Stomach (tissue), 4 donors: Measurements from ENCODE around the gene MYOC.

Experiments used
- CTCF ChIP-seq, 7 experiments: fragments of 450-650 bp in 4 of 7; fragments of 200-600 bp in 3 of 7; sonication (generic) in 3 of 7; IDR thresholded peaks; one replicate each; pipeline ENCODE4 v1.5.1; 2016 to 2019; ENCODE audit warnings: antibody characterized with exemption in 7 of 7, control low read depth in 2 of 7, mild to moderate bottlenecking in 1 of 7
- EP300 ChIP-seq: sonication (generic); formaldehyde crosslinking; IDR thresholded peaks from one replicate; pipeline ENCODE4 v1.6.1; 2017; ENCODE audit warnings: antibody characterized with exemption
- POLR2A ChIP-seq, 4 donors: fragments of 450-650 bp; IDR thresholded peaks; one replicate each; pipeline ENCODE4 v1.6.1; 2016; ENCODE audit warnings: antibody characterized with exemption in 4 of 4, control low read depth in 2 of 4, mild to moderate bottlenecking in 1 of 4, moderate library complexity in 1 of 4
- POLR2AphosphoS5 ChIP-seq, 3 donors: sonication (generic); formaldehyde crosslinking; IDR thresholded peaks; one replicate each; pipeline ENCODE4 v1.6.1; 2016; ENCODE audit warnings: antibody characterized with exemption in 3 of 3

DNA sequence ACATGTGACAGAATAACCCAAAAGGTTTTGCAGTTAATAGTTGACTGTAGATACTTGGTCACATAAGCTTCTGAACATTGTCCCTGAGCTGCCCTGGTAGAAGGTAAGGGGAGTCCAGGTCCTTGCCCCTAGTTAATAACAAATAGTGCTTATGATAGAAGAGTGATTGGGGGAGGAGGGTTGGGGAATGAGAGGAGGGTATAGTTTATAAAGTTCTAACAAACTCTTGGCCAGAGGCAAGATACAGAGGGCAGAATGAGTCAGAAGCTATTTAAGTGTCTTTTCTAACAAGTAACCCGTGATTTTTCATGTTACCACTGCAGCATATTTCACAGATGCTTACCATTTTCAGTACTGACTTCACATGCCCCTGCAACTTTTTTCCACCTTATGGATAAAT is 57.2 kb downstream of the MYOC start:
- no peak for TF ChIP-seq CTCF (IDR thresholded peaks at IDR 0.05)
- TF ChIP-seq EP300, result no peak
- TF ChIP-seq POLR2AphosphoS5 (IDR thresholded peaks at IDR 0.05), result no peak
- TF ChIP-seq POLR2A (IDR thresholded peaks at IDR 0.05), result no peak
